Large intestine (tissue), 3 donors: ENCODE results near the gene MAPK7. TPM values are rescaled to one million over a fixed set of nuclear protein-coding genes. Genes with fewer than 3 reads are reported as not detected.

Experiments
- DNase-seq, 2 donors: peaks; one replicate each; pipeline versions ENCODE4 v3.0.0 to v3.0.0-alpha.2; 2013
- H3K27ac ChIP-seq: one replicate; pipeline ENCODE4 v1.5.1; 2013; ENCODE audit warnings: low read length
- H3K27me3 ChIP-seq: 2 replicates; pipeline ENCODE4 v1.6.1; 2013; ENCODE audit warnings: low read length; ENCODE audit not compliant: control insufficient read depth, insufficient read depth
- H3K36me3 ChIP-seq: 2 replicates; pipeline ENCODE4 v1.6.1; 2013; ENCODE audit warnings: low read length; ENCODE audit not compliant: control insufficient read depth, insufficient read depth
- H3K4me1 ChIP-seq: one replicate; pipeline ENCODE4 v1.6.1; 2013; ENCODE audit warnings: low read length; ENCODE audit not compliant: control insufficient read depth, insufficient read depth
- H3K4me3 ChIP-seq: one replicate; pipeline ENCODE4 v1.5.1; 2013; ENCODE audit warnings: low read length
- H3K9me3 ChIP-seq: one replicate; pipeline ENCODE4 v1.6.1; 2013; ENCODE audit warnings: mild to moderate bottlenecking, low read depth, low read length, moderate library complexity; ENCODE audit not compliant: control insufficient read depth
- WGBS: methylation state at CpG from one replicate; pipeline ENCODE4 v1.1.5; 2013; ENCODE audit warnings: low lambda C conversion rate; ENCODE audit not compliant: insufficient coverage; 5-methylcytosine and 5-hydroxymethylcytosine counted together
- polyA plus RNA-seq: library from polyadenylated mRNA; unstranded; fragments of 120-200 nt; gene quantifications from one replicate; pipeline ENCODE4 v1.2.1, GENCODE V29; 2013

Gene MAPK7
- polyA plus RNA-seq, 1 donor: 20.4 TPM

DNA sequence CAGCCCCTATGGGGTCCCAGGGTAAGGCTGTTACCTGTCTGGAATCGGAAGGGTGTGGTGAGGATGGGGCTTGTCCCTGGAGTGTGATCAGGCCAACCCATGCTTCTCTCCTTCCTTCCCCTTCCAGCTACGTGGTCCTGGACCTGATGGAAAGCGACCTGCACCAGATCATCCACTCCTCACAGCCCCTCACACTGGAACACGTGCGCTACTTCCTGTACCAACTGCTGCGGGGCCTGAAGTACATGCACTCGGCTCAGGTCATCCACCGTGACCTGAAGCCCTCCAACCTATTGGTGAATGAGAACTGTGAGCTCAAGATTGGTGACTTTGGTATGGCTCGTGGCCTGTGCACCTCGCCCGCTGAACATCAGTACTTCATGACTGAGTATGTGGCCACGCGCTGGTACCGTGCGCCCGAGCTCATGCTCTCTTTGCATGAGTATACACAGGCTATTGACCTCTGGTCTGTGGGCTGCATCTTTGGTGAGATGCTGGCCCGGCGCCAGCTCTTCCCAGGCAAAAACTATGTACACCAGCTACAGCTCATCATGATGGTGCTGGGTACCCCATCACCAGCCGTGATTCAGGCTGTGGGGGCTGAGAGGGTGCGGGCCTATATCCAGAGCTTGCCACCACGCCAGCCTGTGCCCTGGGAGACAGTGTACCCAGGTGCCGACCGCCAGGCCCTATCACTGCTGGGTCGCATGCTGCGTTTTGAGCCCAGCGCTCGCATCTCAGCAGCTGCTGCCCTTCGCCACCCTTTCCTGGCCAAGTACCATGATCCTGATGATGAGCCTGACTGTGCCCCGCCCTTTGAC is 2.4 kb downstream of the MAPK7 start:
- no CpG with 5 or more reads among the region's 29 CpGs for WGBS
- H3K4me1 ChIP-seq: peaks cover 10% of the 10 kb centered on the region

DNA sequence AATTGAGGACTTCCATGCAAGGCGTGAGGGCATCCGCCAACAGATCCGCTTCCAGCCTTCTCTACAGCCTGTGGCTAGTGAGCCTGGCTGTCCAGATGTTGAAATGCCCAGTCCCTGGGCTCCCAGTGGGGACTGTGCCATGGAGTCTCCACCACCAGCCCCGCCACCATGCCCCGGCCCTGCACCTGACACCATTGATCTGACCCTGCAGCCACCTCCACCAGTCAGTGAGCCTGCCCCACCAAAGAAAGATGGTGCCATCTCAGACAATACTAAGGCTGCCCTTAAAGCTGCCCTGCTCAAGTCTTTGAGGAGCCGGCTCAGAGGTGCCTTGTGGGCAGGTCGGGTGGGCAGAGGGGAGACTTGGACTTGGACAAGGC is 3.1 kb downstream of the MAPK7 start:
- Histone ChIP-seq H3K27ac (no peak overlapping the region), H3K4me1 (peaks cover 12% of the 10 kb centered on the region), H3K36me3 (peaks cover 66% of the 10 kb centered on the region), H3K9me3 (no peaks in the 10 kb centered on the region), H3K27me3 (no peaks in the 10 kb centered on the region), H3K4me3 (no peak overlapping the region)
- WGBS: no CpG with 5 or more reads among the region's 7 CpGs
- DNase-seq: no peak

More for the DNA sequence above, 2.4 kb downstream of the MAPK7 start:
- Histone ChIP-seq H3K36me3 (peaks cover 63% of the 10 kb centered on the region), H3K4me3 (no peak overlapping the region), H3K27ac (no peak overlapping the region), H3K27me3 (no peaks in the 10 kb centered on the region), H3K9me3 (no peaks in the 10 kb centered on the region)
- DNase-seq: no peak

DNA sequence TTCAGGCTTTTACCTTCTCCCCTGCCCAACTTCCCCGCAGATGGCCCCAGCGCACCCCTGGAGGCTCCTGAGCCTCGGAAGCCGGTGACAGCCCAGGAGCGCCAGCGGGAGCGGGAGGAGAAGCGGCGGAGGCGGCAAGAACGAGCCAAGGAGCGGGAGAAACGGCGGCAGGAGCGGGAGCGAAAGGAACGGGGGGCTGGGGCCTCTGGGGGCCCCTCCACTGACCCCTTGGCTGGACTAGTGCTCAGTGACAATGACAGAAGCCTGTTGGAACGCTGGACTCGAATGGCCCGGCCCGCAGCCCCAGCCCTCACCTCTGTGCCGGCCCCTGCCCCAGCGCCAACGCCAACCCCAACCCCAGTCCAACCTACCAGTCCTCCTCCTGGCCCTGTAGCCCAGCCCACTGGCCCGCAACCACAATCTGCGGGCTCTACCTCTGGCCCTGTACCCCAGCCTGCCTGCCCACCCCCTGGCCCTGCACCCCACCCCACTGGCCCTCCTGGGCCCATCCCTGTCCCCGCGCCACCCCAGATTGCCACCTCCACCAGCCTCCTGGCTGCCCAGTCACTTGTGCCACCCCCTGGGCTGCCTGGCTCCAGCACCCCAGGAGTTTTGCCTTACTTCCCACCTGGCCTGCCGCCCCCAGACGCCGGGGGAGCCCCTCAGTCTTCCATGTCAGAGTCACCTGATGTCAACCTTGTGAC is 3.6 kb downstream of the MAPK7 start:
- Histone ChIP-seq H3K27ac (no peak overlapping the region), H3K9me3 (no peaks in the 10 kb centered on the region), H3K27me3 (no peaks in the 10 kb centered on the region), H3K4me1 (peaks cover 17% of the 10 kb centered on the region), H3K4me3 (no peak overlapping the region), H3K36me3 (peaks cover 66% of the 10 kb centered on the region)
- WGBS: 100% methylated on average over 3 of the region's 31 CpGs
- no peak for DNase-seq

- no peak for DNase-seq
- H3K27ac ChIP-seq: no peak overlapping the region
Observed at GRCh38 chr17:19382531-19383444, 4.5 kb downstream of the MAPK7 start.

DNA sequence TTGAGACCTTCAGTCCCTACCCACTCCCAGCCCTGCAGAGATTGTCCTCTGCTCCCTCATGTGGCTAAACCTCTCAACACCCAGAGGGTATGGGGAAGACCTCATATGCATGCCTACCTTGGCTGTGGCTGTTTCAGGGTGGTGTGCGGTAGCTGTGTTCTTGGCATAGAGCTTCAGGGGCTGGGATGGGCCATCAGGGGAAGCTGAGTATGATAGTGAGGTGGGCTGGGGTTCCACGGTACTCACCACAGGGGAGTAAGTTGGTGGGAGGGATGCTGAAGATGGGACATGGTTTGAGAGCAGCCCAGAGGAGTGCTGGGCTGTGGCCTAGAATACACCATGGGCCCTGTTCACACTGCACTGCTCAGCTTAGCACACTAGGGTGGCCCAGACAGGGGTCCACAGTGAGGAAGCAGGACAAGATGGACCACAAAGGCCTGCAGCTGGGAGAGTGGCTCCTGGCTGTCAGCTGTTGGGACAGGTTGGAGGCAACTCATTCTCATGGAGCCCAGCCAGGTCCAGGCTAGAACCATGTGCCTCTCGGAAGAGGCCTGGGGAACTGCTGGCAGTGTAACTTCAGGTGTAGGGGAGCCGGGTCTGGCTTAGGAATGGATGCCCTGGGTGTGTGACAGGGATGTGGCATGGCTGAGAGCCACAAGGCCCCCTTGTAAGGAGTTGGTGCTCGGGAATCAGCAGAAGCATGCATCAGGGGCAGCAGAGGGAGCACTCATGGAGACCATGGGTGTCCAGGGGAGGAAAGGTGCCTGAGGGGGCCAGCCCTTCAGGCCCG is 5.6 kb downstream of the MAPK7 start:
- no peaks in the 10 kb centered on the region for H3K27me3 ChIP-seq
- H3K4me1 ChIP-seq: peaks cover 36% of the 10 kb centered on the region
- no peaks in the 10 kb centered on the region for H3K9me3 ChIP-seq
- DNase-seq: no peak
- peak overlapping the region; percentile 31 for H3K27ac ChIP-seq
- H3K4me3 ChIP-seq: no peak overlapping the region
- peaks cover 66% of the 10 kb centered on the region for H3K36me3 ChIP-seq
- WGBS: no CpG with 5 or more reads among the region's 6 CpGs

More at GRCh38 chr17:19382531-19383444, 4.5 kb downstream of the MAPK7 start:
- Histone ChIP-seq H3K4me1 (peaks cover 25% of the 10 kb centered on the region), H3K4me3 (no peak overlapping the region), H3K36me3 (peaks cover 66% of the 10 kb centered on the region), H3K9me3 (no peaks in the 10 kb centered on the region), H3K27me3 (no peaks in the 10 kb centered on the region)
- no CpG with 5 or more reads among the region's 13 CpGs for WGBS

DNA sequence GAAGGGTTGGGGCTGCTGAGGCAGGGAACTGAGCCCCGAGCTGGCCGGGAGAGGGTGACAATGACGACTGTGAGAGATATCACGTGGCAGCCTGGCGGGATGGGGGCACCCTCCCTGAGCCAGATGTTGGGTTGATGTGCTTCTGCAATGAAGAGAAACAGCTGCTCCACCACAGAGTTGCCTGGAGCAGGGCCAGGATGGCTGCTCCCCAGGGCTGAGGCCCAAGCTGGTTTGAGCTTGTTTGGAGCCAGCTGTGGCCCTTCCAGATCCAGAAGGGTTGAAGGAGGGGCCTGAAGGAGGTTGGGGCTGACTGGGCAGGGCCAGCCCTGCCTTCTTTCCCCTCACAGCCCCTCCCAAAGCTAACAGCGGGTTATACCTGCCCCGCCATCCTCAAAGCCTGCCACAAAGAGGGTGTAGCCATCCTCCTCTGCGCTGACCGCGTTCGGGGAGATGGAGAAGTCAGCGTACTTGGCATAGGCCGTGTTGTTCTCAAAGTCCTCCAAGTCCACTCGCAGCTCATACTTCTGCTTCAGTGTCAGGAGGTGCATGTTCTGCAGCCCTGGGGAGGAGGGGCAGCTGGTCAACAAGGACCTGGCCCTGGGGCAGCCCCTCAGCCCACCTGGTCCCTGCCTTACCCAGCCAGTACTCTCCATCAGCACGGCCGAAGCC is 6.6 kb downstream of the MAPK7 start:
- no peaks in the 10 kb centered on the region for H3K9me3 ChIP-seq
- no CpG with 5 or more reads among the region's 16 CpGs for WGBS
- peaks cover 61% of the 10 kb centered on the region for H3K36me3 ChIP-seq
- no peaks in the 10 kb centered on the region for H3K27me3 ChIP-seq
- H3K4me1 ChIP-seq: peaks cover 29% of the 10 kb centered on the region
- H3K27ac ChIP-seq: peak overlapping the region; percentile 31
- H3K4me3 ChIP-seq: peak overlapping the region; percentile 16
- peak; percentile 65 to 74 for DNase-seq

- no CpG with 5 or more reads among the region's 9 CpGs for WGBS
- peak overlapping the region; percentile 16 for H3K4me3 ChIP-seq
Observed at GRCh38 chr17:19385521-19385983, 7.3 kb downstream of the MAPK7 start.

GRCh38 chr17:19386051-19386929 is 8.0 kb downstream of the MAPK7 start:
- Histone ChIP-seq H3K4me1 (peaks cover 29% of the 10 kb centered on the region), H3K9me3 (no peaks in the 10 kb centered on the region), H3K36me3 (peaks cover 46% of the 10 kb centered on the region), H3K27ac (peak overlapping the region; percentile 87), H3K27me3 (no peaks in the 10 kb centered on the region), H3K4me3 (peak overlapping the region; percentile 52)
- WGBS: no CpG with 5 or more reads among the region's 20 CpGs
- peak; percentile 57 to 66 for DNase-seq

More at GRCh38 chr17:19385521-19385983, 7.3 kb downstream of the MAPK7 start:
- H3K4me1 ChIP-seq: peaks cover 29% of the 10 kb centered on the region
- no peaks in the 10 kb centered on the region for H3K27me3 ChIP-seq
- H3K36me3 ChIP-seq: peaks cover 54% of the 10 kb centered on the region
- DNase-seq: no peak
- H3K9me3 ChIP-seq: no peaks in the 10 kb centered on the region
- H3K27ac ChIP-seq: peak overlapping the region; percentile 31
